NCI-H1105 treated with DMSO at 0.1 percent for 48 hours (cell line): ENCODE results near the gene MARK3.
A peak's percentile ranks its signal among the peaks of the same experiment; 100 is the strongest.

Experiments used
- DNase-seq: peaks from one replicate; lab custom pipeline; 2025; lab: John Stamatoyannopoulos, UW

MARK3 gene

DNA sequence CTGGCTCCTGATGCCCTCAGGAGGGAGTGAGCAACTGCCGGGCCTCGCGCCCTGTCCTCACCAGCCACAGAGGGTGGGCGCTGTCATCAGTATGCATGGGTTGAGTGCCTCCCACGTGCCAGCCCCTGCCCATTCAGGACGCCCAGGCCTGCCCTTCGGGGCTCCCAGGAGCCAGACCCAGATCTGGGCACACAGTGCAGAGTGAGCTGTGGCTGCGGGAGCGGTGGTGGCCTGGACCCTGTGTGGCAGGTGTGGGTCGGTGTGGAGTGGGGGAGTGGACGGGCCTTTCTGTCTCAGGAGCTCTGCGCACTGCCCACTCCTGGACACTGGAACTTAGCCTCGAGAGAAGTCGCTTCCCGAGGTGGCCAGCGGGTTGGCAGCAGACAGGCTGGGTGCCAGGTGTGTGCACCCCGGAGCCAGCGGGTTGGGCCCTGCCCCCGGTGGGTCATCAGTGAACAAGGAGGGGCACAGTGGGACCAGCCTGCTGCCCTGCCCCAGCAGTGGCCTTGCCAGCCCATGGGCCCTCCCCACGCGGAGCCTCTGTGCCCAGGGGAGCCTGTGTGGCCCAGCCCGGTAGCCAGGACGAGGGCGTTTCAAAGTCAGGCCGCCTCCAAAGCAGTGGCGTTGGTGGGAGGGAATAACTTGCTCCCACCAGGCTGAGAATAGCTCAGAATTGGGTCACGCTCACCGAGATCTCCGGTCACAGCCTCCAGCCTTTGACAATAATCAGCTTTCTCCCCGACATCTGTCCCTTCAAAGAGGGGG, 153.3 kb downstream of the MARK3 start:
- no peak for DNase-seq

DNA sequence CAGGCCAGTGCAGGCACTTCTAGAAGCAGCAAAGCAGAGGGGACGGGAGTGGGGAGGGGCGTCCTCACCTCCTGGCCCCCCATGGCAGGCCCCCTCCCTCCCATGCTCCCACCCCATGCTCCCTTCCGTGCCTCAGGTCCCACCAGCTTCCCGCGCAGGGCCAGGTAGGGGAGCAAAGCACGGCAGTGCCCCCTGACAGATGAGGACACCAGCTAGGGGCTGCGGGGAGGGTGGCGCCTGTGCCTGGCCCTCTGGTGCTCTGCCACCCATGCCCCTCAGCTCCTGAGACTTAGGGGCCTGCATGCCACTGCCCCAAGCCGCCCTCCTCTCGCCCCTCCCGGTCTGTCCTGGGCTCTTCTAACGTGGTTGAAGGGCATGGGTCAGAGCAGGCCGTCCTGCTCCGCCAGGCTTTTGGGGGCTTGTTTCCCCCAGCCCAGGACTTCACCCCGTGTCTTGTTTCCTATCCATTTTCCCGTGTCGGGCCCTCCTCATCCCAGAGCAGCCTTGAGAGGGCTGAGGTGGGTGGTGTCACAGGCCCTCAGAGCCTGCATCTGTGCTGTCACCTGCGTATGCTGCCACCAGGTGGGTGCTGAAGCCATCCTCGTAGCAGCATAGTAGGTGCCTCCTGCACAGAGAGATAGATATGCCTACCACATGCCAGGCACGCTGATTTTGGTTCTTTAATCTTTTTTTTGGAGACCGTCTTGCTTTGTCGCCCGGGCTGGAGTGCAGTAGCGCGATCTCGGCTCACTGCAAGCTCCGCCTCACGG, 154.0 kb downstream of the MARK3 start:
- DNase-seq, result no peak

DNA sequence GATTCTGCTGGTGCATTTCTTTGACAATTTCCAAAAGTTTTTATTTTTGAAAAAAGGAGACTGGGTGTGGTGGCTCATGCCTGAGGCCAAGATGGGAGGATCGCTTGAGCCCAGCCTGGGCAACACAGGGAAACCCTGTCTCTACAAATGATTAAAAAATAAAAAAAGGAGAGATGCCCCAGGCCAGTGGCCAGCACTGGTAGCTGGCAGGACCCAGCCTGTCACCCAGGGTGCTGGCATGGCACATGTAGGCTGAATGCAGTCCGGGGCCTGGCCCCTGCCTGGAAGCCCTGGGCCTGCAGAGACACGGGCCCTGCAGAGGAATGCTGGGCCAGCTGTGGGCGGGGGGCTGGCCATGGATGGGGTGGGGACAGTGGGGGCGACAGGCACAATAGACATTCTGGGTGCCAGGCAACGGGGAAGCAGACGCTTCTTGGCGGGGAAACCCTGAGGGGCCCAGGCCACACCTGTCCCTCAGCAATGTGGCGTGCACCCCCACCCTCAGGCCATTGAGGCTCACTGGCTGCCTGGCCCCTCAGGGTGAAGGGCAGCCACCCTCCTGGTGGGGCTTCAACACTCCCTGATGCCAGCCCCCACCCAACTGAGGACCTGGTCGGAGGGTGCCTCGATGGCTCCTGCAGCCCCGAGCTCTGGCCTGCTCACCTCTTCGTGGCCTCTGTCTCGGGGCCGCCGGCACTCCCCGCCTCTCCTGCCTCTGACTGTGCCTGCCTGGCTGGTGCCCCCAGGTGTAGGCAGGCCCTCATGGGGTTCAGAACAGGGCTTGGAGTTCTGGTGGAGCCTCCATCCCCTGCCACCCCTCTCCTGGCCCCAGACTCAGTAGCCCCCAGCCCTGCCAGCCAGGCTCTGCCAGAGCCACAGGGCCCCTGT, 155.8 kb downstream of the MARK3 start:
- DNase-seq, result no peak

DNA sequence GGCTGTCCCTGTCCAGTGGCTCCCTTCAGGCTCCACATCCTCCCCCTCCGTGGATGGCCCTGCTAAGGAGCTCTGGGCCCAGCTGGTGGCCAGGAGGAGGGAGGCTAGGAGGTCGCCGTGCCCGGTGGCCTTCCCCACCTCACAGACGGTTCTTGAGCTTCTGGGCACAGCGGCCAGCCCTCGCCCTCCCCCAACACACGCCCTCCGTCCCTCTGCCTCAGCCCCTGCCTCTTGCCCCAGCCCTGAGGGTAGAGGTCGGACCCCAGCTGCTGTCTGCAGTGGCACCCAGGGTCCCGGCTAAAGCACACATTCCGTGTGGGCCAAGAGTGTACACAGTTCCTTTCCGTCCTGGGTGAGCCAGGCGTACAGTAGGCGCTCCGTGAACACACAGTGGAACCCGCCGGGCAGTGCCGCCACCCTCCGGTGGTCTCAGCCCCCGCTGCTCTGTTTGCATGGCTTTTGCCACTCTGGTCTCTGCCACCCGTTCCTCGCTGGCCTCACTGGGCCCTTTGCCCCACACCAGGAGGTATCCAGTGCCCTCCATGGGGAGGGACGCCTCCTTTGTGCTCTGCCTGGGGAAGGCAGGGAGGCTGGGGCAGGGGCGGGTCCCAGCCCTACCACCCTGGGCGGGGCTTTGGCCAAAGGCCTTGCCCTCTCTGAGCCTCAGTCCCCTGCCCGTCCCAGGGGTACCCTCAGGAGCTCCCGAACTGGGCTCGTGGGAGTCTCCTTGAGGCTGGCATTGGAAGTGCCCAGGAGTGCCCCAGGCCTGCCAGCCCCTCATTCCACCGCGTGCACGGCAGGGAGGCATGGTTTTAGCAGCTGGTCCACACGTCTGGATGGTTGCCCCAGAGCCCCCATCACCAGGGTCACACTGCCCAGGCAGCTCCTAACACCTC, 156.7 kb downstream of the MARK3 start:
- no peak for DNase-seq

DNA sequence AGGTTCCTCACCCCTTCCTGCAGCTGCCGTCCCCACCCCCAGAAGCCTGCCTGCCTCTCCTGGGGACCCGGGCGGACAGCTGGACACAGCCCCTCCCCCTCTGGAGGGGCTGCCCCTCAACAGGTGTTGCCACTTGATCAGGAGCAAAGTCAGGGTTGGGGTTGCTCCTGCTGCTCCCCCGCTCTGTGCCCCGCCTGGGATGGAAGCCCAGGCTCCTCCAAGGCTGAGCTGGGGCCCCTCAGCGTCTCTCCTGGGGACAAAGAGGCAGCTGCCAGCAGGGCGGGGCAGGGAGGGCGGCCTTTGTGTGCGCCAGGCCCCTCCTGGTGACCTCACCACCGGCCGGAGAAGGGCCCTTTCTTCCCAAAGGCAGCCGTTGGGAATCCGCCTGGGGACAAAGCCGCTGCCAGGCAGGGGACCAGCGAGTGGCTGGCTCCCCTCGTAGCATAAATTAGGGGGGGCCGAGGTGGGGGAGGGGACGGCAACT, 157.4 kb downstream of the MARK3 start:
- DNase-seq, result no peak

DNA sequence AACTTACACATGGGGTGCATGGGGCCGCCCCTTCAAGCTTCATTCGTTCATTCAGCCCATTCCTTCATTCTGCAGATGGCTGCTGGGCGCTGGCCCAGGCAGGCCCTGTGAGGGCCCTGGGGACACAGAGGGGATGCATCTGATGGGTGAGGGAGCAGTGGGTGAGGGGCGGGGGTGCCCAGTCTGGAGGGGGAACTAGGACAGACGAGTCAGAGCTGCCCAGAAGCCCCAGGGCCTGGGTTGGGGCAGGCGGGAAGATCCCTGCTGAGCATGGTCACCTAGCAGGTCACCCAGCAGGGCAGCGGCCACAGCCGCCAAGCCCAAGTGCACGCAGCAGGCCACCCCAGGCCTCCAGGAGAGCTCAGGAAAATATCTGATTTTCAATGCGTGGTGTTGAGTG, 157.9 kb downstream of the MARK3 start:
- DNase-seq, result no peak

DNA sequence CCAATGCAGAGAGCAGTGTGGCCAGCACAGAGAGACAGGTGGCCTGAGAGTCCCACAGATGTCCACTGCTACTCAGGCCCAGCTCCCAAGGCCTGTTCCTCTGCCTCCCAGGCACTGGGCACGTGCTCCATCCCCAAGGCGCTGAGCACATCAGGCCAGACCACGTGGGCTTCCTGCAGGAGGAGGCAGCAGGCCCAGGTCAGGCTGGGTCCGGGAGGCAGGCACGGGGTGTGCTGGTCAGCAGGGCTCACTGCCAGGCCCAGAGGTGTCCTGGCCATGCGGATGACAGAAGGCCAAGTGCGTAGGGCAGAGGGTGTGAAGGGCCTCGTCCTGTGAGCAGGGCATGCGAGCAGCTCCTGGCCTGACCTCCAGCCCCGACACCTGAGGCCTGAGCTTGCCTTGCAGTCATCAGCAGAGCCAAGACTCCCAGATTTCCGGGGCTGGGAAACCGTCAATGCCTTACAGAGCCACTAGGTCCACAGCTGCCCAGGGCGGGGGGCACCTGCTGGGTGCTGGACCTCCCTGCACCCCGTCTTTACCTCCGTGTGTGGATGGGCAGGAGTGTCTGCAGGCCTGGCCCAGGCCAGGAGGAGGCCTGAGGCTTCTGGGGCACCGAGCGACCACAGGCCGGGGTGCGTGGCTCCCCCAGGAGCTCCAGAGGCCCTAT, 158.6 kb downstream of the MARK3 start:
- no peak for DNase-seq

DNA sequence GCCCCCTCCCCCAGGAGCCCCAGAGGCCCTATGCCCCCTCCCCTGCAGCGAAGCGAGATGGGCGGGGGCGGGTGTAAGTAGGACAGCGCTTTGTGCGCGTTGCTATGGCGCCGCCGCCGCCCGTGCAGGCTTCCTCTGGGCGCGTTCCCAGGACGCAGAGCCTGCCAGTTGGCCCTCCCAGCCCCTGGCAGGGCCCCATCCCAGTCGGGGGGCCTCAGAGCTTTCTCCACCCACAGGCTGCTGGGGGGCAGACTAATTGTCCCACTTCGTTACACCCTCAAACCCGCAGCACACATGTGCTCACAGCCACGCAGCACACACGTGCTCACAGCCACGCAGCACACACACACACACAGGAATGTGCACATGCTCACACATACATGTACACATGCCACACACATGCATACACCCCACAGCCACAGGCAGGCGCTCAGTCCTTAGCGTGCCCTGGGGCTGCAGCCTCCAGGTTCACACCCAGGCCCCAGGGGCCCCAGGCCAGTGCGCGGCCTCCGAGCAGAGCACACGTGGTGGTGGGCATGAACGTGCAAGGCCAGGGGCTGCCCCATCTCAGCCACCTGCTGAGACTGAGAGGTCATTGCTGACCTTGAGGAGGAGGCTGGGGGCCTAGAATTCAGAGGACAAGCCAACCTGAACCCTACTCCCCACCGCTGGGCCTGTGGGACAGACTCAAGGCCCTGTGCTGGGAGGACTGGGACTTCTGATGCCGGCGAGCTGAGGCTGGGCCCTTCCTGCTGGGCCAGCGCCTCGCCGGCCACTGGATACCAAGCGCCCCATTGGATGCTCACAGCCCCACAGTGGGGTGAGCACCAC, 159.4 kb downstream of the MARK3 start:
- DNase-seq, result no peak

DNA sequence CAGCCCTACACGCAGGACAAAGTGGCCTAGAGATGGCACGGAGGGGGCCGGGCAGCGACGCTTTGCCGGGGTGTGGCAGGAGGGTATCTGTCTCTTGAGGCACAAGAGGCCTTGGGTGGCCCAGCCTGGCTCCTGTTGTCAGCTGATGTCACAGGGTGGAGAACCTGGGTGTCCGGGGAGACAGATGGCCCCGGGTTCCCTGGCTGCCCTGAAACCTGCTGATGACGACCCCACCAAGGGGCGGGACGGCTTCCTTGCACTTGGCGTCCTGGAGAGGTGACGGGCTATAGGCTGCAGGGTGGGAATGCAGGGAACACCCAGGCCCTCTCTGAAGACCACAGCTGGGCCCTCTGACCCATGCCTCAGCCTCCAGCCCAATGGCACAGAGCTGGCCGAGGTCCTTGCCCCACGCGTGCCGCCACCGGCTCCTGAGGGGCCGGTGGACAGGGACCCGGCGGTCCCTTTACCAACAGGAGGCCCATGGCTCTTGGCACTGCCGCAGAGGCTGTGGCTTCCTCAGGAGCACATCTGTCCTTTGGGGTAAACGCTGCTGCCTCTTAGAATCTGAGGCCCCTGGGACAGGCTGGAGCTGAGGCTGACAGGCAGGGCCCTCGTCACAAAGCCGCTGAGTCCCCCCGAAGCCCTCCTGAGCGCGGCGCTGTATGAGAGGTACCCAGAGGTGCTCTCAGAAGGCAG, 160.2 kb downstream of the MARK3 start:
- DNase-seq, result no peak

DNA sequence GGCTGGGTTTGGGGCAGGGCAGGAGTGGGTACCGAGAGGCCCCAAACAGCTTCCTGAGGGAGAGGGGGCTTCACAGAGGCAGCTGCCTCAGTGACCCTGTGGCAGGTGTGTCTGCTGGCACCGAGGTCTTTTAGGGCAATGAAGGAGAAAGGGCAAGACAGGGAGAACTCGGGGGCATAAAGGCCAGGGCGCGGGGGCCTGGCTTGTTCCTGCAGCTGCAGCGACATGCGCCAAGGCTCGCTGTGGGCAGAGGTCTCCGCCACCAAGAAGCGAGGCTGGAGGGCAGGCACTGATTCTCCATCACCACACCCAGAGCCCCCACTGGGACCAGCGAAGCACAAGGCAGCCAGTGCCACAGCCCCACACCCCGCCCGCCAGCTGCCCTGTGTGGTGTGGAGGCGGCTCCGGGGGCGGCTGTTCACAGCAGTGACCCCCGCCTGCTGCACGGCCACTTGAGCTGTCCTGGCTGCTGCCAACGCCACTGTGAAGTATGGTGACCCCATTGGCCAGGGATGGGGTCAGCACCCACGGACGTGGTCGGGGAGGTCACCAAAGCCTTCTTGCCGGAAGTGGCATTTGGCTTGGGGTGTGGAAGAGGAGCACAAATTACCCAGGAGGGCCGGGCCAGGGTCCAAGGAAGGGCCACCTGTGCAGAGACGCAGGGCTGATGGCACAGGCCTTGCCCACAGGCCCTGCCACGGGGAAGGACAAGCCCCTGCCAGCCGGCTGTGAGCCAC, 160.9 kb downstream of the MARK3 start:
- DNase-seq, result no peak

DNA sequence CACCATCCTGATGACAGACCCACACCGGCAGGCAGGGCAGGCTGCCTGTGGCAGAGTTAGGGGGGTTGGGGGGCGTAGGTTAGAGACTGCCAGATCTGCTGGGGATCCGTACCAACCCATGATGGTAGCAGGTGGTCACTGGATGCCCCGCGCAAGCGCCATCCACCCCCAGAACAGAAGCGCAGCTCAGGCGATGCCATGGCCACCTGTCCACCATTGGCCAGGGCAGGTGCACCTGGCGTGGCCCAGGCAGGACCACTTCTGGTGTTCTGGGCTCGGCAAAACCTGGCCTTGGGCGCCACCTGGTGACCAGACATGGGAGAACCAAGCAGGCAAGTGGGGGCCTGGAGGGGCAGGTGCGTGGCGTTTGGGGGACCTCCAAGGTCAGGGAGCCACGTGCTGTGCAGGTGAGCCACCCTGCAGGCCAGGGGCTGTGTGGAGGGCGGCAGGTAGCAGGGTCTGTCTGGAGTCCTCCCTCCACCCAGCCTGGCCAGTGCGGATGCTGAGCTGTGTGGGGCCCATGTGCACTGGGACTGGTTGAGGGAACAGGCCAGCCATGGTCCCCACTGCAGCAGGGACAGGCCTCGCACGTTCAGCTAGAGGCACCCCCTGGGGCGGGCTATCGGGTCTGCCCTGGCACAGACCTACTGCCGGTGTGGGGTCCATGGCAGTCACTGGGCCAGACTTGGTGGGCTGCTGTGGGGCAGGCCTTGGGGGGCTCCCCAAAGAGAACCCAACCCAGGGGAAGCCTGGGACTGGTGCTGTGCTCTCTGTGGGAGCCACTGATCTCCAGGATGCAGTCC, 161.6 kb downstream of the MARK3 start:
- DNase-seq, result peak; percentile 73

DNA sequence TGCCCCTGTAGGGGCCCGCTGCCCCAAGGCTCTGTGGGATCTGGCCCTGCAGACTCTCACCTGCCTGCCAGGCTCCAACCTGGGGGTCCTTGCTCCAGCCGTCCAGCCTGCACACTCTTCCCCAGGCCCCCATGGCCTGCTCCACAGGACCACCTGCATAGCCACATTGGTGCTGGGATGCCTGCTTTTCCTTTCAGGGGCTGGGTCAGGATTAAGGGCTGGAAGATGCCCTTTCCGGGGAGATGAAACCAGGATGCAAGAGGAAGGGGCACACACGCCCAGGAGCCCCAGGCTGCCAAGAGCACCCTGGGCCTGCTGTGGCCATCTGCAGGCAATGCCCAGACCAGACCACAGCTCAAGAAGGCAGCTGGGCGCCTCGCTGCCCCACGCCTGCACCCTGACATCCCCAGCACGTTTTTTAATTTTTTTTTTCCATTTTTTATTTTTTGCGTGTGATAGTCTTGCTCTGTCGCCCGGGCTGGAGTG, 162.3 kb downstream of the MARK3 start:
- DNase-seq, result no peak

DNA sequence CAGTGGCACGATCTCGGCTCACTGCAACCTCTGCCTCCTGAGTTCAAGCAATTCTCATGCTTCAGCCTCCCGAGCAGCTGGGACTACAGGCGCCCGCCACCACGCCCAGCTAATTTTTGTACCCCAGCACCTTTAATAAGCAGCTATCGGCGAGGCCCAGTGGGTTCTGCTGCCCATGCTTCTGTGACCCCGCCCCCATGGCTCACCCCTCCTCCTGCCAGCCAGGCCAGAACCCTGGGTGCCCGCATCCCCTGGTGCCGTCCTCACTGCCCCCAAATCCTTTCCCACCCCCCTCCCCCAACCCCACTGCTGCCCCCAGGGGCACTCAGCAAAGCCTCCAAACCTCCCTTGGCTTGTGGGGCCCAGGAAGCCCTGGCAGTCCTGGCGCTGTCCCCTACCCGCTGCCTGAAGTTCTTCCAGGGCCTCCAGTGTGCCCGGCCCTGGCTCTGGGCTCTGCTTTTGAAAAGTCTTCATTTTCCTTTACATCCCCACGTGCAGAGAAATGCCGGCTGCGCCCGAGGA, 162.8 kb downstream of the MARK3 start:
- DNase-seq, result no peak

DNA sequence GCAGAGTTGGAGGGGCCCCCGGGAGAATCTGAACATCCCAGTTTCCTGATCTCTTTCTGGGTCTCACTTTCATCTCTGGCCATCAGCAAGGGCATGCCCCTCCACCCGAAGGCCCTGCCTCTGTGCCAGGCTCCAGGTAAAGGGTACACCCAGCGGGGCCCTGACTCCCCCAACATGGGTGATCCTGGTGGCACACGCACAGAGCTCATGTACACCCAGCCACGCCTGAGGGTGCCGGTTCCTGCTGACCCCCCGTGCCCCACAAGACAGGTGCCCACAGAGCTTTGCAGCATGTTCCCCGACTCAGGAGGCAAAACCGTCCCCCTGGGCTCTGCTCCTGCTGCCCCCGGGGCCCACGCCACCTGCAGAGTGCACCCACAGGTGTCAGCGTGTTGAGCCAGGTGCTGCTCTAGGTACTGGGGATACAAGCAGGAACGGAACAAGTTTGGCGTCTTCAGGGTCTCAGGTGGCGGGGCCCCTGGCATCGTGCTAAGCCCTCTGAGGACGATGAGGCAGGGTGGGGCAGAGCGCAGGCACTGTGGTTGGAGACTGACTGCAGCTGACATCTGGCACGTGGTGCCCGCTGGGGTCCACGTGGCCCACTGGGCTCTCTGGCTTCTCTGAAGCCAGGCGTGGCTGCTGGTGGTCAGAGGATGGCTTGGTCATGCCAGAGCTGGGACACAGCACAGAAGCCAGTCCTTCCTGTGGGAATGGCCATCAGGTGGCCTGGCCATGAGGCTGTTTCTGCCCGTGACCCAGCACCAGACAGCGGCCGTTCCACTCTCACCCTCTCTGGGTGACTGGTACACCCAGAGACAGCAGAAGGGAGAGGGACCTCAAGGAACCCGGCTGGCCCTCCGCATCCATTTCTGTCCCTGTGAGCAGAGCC, 163.5 kb downstream of the MARK3 start:
- DNase-seq, result no peak

DNA sequence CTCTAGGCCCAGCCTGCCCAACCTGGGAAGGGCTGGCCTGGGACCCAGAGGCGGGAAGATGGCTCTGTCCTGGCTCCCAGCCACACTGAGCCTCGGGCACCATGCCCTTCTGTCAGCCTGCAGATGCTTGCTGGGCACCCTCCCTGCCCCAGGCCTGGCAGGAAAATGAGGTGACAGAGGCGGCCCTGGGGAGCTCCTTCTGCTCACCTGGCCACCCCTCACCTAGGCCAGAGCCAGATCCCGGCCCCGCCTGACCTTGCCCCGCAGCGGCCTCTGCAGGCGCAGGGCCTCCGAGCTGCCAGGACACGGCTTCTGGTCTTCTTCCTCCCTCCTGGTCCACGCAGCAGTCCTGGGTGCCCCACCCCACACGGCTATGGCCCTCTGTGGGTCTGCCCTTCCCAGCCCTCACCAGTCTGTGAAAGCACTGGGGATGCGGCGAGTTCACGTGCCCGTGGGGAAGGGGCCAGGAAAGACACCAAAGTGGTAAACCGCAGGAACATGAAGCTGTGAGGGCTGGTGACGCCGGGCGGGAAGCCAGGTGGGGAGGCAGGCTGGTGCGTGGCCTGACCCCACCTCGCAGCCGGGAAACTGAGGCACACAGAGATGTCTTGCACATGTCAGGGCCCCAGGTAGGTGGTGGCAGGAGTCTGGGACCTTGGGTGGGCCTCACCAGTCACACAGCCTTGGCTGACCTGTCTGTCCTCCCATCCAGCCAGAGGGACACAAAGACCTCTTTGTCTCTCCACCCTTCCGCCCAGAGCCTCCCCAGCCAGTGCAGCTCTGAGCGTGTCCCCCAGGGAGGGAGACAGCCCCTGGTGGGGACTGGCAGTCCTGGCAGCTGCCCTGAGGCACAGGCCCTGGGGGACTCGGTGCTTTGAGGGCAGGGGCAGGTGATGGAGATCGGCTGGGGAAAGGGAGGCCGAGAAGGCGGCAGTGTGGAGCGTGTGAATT, 164.4 kb downstream of the MARK3 start:
- no peak for DNase-seq
